Uterus (tissue), 4 donors: ENCODE data around the gene POLR1C. TPM values are rescaled to one million over a fixed set of nuclear protein-coding genes. Genes with fewer than 3 reads are reported as not detected.
"Not testable (repeated sequence)": the region's sequence is repeated elsewhere in the genome, so short reads cannot be mapped to it uniquely, and the experiment has no call there.

ENCODE experiments used
- DNase-seq, 2 donors: peaks; one replicate each; pipeline ENCODE4 v3.0.0-alpha.2; 2019 to 2020
- H3K27ac ChIP-seq, 2 donors: fragments of 200-600 bp; sonication (generic); 1 replicate in 1 of 2; 2 replicates in 1 of 2; pipeline ENCODE4 v1.5.1; 2016 to 2018
- H3K27me3 ChIP-seq, 2 donors: fragments of 200-600 bp; sonication (generic); one replicate each; pipeline ENCODE4 v1.5.1; 2018 to 2019; ENCODE audit warnings: control low read depth in 1 of 2
- H3K36me3 ChIP-seq, 2 donors: fragments of 200-600 bp; sonication (generic); one replicate each; pipeline ENCODE4 v1.5.1; 2019; ENCODE audit warnings: control low read depth in 1 of 2
- H3K4me1 ChIP-seq, 2 donors: fragments of 200-600 bp; sonication (generic); one replicate each; pipeline ENCODE4 v1.5.1; 2018 to 2019; ENCODE audit warnings: control low read depth in 1 of 2
- H3K4me3 ChIP-seq, 2 donors: fragments of 200-600 bp; sonication (generic); 1 replicate in 1 of 2; 2 replicates in 1 of 2; pipeline ENCODE4 v1.5.1; 2018 to 2019; ENCODE audit warnings: mild to moderate bottlenecking in 1 of 2
- H3K9me3 ChIP-seq, 2 donors: fragments of 200-600 bp; sonication (generic); one replicate each; pipeline ENCODE4 v1.5.1; 2019; ENCODE audit warnings: control low read depth in 1 of 2
- POLR2A ChIP-seq, 2 donors: fragments of 450-650 bp; IDR thresholded peaks; one replicate each; pipeline ENCODE4 v1.6.1; 2016; ENCODE audit warnings: antibody characterized with exemption in 2 of 2, mild to moderate bottlenecking in 1 of 2, moderate library complexity in 1 of 2
- intact Hi-C: fragments of 100-400 bp; cut with DNase I; formaldehyde crosslinking; loops from one replicate; pipeline ENCODE4 v1.15.1; 2023; ENCODE audit warnings: low total_unique reads
- total RNA-seq, 4 donors: library from RNA; depleted of rRNA in 3 of 4; stranded (reverse); fragments of >200 nt in 3 of 4; gene quantifications; one replicate each; pipeline versions ENCODE4 v1.1.0 to v1.2.4, GENCODE V29; 2014 to 2023
- TF ChIP-seq, protein P1 (sequence below), 4 experiments: fragments of 200-600 bp in 2 of 4; fragments of 450-650 bp in 2 of 4; sonication (generic) in 2 of 4; IDR thresholded peaks; one replicate each; pipeline ENCODE4 v1.5.1; 2016 to 2019; ENCODE audit warnings: antibody characterized with exemption in 4 of 4, mild to moderate bottlenecking in 2 of 4, moderate library complexity in 1 of 4
- donor health status: DM: yes; HTN: yes; CAD: no.

Gene POLR1C, protein sequence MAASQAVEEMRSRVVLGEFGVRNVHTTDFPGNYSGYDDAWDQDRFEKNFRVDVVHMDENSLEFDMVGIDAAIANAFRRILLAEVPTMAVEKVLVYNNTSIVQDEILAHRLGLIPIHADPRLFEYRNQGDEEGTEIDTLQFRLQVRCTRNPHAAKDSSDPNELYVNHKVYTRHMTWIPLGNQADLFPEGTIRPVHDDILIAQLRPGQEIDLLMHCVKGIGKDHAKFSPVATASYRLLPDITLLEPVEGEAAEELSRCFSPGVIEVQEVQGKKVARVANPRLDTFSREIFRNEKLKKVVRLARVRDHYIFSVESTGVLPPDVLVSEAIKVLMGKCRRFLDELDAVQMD
- 10 to 100 TPM; 15.9 to 39.5 (median 26.0) TPM for total RNA-seq

DNA sequence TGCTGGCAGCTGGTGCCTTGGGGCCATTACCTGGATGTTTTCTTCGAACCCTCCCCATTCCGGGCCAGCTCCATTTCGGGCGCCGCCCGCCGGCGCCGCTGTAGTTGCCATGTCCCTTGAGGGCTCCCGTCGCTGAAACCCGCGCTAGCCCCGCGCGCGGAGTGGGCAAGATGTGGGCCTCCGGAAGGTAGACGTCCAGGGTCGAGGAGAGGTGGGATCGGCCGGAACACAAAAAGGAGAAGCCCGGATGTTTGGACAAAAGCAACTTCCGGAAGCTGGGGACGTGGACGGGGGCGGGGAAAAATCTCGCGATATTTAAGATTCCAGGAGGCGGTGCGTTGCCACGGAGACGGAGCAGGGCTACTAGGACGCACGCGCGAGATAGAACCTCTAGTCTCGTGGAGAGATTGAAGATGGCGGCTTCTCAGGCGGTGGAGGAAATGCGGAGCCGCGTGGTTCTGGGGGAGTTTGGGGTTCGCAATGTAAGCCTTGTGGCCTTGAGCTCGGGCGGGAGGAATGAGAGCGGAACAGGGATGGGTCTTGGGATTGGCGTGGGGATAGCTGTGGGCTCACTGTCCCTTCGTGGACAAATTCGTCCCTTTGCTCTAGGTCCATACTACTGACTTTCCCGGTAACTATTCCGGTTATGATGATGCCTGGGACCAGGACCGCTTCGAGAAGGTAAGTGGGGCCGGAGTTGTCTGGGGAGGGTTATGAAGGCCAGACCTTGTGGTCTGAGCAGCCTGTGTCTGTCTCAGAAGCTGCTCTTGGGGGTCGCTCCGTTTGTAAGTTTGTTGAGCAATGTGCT is at the start of gene POLR1C, which contains the start of gene YIPF3:
Gene POLR1C (plus strand): TSS at position 393 of the 808 bp plus-strand sequence. CDS start 21 bp downstream, at position 414.
Gene YIPF3 (minus strand): TSS at position 230 of the 808 bp plus-strand sequence. CDS start 119 bp downstream, at position 111.
- intact Hi-C loops: no loop called here
- H3K27ac ChIP-seq: peak within 1 kb of the TSS; percentile 86 to 87
- peaks cover 19% of the 10 kb centered on the region in 2 donors for H3K4me1 ChIP-seq
- H3K27me3 ChIP-seq: no peaks in the 10 kb centered on the region
- peak; percentile 98 to 99 for DNase-seq
- peak within 1 kb of the TSS; percentile 70 to 100 for H3K4me3 ChIP-seq
- H3K9me3 ChIP-seq: no peaks in the 10 kb centered on the region
- TF ChIP-seq, protein P1, sequence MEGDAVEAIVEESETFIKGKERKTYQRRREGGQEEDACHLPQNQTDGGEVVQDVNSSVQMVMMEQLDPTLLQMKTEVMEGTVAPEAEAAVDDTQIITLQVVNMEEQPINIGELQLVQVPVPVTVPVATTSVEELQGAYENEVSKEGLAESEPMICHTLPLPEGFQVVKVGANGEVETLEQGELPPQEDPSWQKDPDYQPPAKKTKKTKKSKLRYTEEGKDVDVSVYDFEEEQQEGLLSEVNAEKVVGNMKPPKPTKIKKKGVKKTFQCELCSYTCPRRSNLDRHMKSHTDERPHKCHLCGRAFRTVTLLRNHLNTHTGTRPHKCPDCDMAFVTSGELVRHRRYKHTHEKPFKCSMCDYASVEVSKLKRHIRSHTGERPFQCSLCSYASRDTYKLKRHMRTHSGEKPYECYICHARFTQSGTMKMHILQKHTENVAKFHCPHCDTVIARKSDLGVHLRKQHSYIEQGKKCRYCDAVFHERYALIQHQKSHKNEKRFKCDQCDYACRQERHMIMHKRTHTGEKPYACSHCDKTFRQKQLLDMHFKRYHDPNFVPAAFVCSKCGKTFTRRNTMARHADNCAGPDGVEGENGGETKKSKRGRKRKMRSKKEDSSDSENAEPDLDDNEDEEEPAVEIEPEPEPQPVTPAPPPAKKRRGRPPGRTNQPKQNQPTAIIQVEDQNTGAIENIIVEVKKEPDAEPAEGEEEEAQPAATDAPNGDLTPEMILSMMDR (IDR thresholded peaks at IDR 0.05): no peak
- TF ChIP-seq POLR2A (IDR thresholded peaks at IDR 0.05): peak; percentile 44 to 47
- no peaks in the 10 kb centered on the region for H3K36me3 ChIP-seq

DNA sequence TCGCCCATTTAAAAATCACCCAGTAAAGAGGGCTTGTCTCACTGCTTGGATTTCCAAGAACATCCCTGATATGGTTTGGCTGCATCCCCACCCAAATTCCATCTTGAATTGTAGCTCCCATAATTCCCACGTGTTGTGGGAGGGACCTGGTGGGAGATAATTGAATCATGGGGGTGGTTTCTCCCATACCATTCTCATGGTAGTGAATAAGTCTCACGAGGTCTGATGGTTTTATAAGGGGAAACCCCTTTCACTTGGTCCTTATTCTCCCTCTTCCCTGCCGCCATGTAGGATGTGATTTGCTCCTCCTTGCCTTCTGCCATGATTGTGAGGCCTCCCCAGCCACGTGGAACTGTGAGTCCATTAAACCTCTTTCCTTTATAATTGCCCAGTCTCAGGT is 49.6 kb upstream of the POLR1C start:
- intact Hi-C loops, H3K27ac ChIP-seq, DNase-seq, H3K4me1 ChIP-seq, H3K36me3 ChIP-seq, H3K9me3 ChIP-seq, H3K4me3 ChIP-seq, H3K27me3 ChIP-seq: not testable (repeated sequence)

DNA sequence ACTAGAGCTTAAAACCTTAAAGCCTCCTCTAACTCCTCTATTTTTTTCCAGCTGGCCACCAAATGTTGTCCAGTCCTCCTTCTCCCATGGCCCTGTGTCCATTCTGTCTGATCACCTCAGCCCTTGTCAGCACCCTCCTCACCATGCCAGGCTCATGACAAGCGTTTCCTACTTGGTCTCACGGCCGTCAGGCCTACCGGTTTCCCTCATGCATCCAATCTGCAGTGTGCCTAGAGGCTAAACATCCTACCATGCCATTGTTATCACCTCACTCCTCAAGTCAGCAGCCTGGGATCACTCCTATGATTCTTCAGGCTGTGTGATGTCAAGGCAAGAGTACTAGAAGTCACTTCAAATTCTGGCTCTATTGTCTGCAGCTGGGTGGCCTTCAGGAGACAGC is 49.1 kb upstream of the POLR1C start:
- no peaks in the 10 kb centered on the region for H3K27me3 ChIP-seq
- no peaks in the 10 kb centered on the region for H3K9me3 ChIP-seq
- intact Hi-C loops: no loop called here
- H3K27ac ChIP-seq: no peak overlapping the region
- TF ChIP-seq POLR2A (IDR thresholded peaks at IDR 0.05): no peak
- TF ChIP-seq, protein P1 (IDR thresholded peaks at IDR 0.05): no peak
- H3K36me3 ChIP-seq: no peaks in the 10 kb centered on the region
- no peaks in the 10 kb centered on the region for H3K4me1 ChIP-seq
- no peak for DNase-seq
- no peak overlapping the region for H3K4me3 ChIP-seq

DNA sequence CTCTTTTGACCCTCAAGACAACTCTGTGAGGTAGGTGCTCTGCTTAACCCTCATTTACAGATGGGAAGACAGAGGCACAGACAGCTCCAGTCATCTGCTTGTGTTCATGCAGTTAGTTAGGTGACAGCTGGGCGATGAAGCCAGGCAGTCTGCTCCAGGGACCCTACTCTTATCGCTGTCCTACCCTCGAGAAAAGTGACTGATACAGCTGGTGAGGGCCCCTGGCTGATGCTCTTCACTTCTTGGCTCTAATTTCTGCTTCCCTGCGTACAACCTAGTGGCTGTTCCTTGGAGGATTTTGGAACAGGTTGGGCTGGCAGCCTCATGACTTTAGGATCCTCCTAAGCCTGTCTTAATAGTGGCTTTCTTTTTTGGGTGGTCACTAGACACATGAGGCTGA is 48.6 kb upstream of the POLR1C start:
- Histone ChIP-seq H3K9me3 (no peaks in the 10 kb centered on the region), H3K27ac (no peak overlapping the region), H3K27me3 (no peaks in the 10 kb centered on the region), H3K4me1 (no peaks in the 10 kb centered on the region), H3K36me3 (no peaks in the 10 kb centered on the region), H3K4me3 (no peak overlapping the region)
- TF ChIP-seq, protein P1 (IDR thresholded peaks at IDR 0.05): no peak
- TF ChIP-seq POLR2A (IDR thresholded peaks at IDR 0.05): no peak
- intact Hi-C loops: no loop called here
- DNase-seq: no peak

DNA sequence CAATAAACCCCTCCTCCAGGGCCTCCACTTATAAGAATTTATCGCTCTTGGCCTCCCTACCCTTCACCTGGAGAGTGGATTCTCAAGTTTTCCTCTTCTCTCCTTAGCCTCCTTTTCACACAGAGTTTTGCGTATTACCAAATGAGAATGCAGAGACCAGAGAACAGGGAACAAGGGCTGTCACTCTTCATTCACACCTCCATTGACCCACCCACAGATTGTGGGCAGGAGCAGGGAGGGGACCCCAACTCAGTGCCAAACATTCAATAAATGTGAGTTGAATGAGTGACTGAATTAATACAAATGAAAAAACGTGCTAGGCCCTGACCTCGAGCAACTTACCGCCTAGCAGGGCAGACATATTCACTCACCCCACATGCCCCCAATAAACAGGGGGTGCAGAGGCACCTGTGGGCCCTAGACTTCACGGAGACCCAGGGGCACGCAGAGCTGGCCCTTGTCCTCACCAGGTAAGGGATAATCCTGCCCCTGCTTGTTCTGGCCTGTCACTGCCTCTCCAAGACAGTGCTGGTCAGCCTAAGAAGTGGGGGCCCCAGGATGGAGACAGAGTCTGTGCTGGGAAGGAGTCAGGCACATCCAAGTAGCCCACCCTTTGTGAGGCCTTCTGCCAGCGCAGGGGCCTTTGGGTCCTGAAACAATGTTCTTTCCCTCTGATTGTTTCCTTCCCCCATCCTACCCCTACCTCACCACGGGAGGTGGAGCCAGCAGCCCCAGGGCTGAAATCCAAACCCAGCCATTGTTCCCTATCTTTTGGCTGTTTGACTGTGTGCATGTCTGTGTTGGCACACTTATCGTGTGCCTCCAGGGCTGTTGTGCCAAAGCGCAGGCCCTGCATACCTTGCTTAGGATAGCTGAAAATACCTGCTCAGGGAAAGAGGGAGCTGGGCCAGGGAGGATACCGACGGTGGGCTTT is 47.9 kb upstream of the POLR1C start:
- intact Hi-C loops: no loop called here
- Histone ChIP-seq H3K4me1 (no peaks in the 10 kb centered on the region), H3K4me3 (no peak overlapping the region), H3K9me3 (no peaks in the 10 kb centered on the region), H3K36me3 (no peaks in the 10 kb centered on the region), H3K27ac (no peak overlapping the region), H3K27me3 (no peaks in the 10 kb centered on the region)
- TF ChIP-seq, protein P1 (IDR thresholded peaks at IDR 0.05): no peak
- no peak for TF ChIP-seq POLR2A (IDR thresholded peaks at IDR 0.05)
- DNase-seq: no peak
